COLO668 (cell line): ENCODE data around the gene RGS6.

Source experiments
- DNase-seq: peaks from one replicate; lab custom pipeline; 2025; ENCODE audit not compliant: unreplicated experiment; lab: John Stamatoyannopoulos, UW

The RGS6 gene

GRCh38 chr14:72568296-72568992, 636.2 kb downstream of the RGS6 start:
- no peak for DNase-seq

- DNase-seq: no peak
Measured at GRCh38 chr14:72573725-72574417, 641.6 kb downstream of the RGS6 start.

GRCh38 chr14:72574715-72575114, 642.5 kb downstream of the RGS6 start:
- DNase-seq: no peak

GRCh38 chr14:72576258-72576657, 644.0 kb downstream of the RGS6 start:
- DNase-seq: no peak

GRCh38 chr14:72577521-72577920, 645.3 kb downstream of the RGS6 start:
- DNase-seq: no peak

- DNase-seq: no peak
Measured at GRCh38 chr14:72578514-72578913, 646.3 kb downstream of the RGS6 start.

DNA sequence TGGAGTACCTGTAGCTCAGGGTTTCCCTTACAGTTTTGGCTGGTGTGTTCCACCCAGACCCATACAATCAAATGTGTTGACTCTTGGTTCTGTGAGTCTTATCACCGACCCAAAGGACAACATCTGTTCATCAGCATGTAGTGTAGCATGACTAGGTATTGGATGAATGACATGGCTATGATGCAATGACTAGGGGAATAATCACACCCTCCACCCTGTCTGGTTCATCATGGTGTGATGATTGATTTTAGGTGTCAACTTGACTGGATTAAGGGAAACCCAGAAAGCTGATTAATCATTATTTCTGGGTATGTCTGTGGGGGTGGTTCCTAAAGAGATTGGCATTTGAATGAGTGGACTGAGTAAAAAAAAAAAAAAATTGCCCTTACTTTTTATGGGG, 650.4 kb downstream of the RGS6 start:
- DNase-seq: no peak

- DNase-seq: no peak
Measured at GRCh38 chr14:72583316-72584272, 651.4 kb downstream of the RGS6 start.

- no peak for DNase-seq
Measured at GRCh38 chr14:72588521-72588920, 656.3 kb downstream of the RGS6 start.

- DNase-seq: no peak
Measured at GRCh38 chr14:72589652-72590051, 657.4 kb downstream of the RGS6 start.

GRCh38 chr14:72590577-72590976, 658.3 kb downstream of the RGS6 start:
- no peak for DNase-seq

- no peak for DNase-seq
Measured at GRCh38 chr14:72591391-72591790, 659.2 kb downstream of the RGS6 start.

GRCh38 chr14:72594099-72594901, 662.1 kb downstream of the RGS6 start:
- no peak for DNase-seq

DNA sequence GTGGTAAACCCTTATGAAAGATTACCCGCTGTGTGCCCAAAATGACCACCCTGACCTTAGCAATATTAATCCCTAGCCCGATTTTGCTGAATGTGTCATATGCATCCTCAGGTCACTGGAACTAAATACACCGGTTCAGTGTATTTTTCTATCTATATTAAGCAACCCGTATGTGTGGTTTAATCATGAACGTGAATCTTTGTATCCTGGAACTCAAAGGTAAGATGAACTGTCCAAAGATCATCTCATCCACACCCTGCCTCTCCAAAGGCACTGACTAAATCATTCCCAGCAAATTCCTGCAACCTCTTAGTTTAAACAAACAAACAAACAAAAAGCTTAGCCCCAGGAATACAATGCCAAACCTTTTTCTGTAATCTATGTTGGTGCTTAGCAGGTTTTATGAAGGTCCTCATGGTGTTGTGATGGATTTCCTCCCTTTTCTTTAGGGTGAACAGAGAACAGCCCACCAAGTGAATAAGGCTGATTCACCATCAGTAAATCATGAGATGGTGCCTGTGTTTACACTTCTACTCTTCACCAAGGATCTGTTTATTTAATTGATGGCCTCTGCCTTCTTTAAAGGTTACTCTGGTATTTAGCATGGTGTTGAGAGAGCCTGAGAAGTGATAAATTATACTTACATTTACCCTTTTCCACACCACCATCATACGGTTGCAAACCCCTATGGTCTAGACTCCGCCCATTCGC, 663.1 kb downstream of the RGS6 start:
- DNase-seq: no peak

- DNase-seq: no peak
Measured at GRCh38 chr14:72597252-72598233, 665.3 kb downstream of the RGS6 start.

DNA sequence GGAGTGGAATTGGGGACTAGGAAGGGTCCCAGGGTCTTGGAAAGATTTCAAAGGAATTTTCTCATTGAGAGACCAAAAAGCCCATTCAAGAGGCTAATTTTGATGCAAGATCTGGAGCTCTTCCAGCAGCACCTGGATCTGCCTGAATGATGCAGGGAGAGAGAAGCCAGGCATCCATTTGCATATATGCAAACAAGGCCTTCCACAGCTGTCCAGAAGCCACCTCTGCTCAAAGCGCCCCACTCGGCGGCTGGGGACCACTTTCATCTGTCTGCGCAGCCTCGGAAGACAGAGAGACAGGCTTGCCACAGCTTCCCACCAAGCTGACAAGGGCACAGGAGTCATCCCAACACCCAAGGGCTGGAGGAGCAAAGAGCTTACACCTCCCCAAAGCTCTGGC, 666.1 kb downstream of the RGS6 start:
- no peak for DNase-seq

DNA sequence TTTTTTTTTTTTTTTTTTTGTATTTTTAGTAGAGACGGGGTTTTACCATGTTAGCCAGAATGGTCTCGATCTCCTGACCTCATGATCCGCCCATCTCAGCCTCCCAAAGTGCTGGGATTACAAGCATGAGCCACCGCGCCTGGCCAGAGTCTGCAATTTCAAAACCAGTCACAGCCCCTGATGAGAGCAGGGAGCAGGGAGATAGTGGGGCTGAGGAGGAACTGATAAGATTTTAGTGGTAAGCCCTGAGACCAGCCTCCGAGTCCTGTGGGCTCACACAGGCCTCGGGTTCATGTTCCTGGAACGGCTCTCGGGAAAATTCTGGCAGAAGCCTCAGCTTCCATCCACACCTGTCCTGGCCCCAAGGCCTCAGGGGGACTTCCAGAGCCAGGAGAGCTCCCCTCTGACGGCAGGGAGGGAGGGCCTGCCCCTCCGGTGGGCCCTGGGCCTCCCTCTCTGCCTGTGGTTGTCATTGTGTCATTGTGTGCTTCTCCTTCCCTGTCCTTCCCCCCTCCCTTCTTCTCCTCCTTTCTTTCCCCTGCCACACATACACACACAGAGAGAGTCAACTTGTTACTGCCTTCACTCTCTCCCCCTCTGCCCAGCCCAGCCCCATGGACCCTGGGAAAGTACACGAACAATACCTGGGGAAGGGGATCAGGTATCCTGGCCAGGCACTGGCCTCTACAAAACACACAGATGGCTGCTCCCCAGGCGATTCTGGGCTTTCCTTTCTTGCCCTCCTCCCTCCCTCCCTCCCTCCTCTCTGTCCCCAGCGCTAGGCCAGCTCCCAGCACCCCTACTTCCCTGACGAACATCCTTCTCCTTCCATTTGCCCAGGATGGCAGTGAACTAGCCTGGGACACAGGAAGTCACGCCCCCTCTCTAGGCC, 667.6 kb downstream of the RGS6 start:
- DNase-seq: no peak
